OCI-LY7 (cell line): ENCODE results near the gene CSDE1.
"Not testable (repeated sequence)": the region's sequence is repeated elsewhere in the genome, so short reads cannot be mapped to it uniquely, and the experiment has no call there.

Source experiments
- CTCF ChIP-seq: fragments of 200-600 bp; sonication (generic); conservative IDR thresholded peaks from 2 replicates; pipeline ENCODE4 v1.5.1; 2014; ENCODE audit warnings: mild to moderate bottlenecking, antibody characterized with exemption, low read length, moderate library complexity, mixed read lengths
- EZH2phosphoT487 ChIP-seq: fragments of 200-600 bp; sonication (generic); IDR thresholded peaks from 2 replicates; pipeline ENCODE4 v1.6.1; 2018; ENCODE audit warnings: low read depth, borderline replicate concordance, mild to moderate bottlenecking, mixed run types, antibody characterized with exemption, low read length, moderate library complexity, mixed read lengths

GRCh38 chr1:114753702-114754101 is 4.1 kb downstream of the CSDE1 start:
- TF ChIP-seq CTCF, EZH2phosphoT487: not testable (repeated sequence)
